ENCODE measurements around the gene MMS22L.

MMS22L gene

DNA sequence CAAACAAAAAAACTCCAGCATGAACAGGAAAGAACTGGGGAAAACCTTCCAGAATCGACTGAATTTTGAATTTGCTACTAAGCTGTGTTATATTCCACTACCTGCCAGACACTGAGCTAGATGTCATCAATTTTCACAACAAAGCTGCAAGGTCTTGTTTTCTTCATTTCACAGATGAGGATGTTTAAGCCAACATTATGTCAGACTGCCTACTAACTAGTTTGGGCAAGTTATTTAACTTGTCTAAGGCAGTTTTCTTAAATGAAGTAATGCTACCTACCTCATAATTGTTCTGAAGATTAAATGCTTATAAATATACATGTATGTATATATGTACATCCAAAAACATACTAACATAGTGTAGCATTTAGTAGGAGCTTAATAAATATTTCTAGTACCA lies 144.4 kb downstream of the MMS22L start:
- no peak for DNase-seq (ENCODE audit: low read depth in 2 of 2)

DNA sequence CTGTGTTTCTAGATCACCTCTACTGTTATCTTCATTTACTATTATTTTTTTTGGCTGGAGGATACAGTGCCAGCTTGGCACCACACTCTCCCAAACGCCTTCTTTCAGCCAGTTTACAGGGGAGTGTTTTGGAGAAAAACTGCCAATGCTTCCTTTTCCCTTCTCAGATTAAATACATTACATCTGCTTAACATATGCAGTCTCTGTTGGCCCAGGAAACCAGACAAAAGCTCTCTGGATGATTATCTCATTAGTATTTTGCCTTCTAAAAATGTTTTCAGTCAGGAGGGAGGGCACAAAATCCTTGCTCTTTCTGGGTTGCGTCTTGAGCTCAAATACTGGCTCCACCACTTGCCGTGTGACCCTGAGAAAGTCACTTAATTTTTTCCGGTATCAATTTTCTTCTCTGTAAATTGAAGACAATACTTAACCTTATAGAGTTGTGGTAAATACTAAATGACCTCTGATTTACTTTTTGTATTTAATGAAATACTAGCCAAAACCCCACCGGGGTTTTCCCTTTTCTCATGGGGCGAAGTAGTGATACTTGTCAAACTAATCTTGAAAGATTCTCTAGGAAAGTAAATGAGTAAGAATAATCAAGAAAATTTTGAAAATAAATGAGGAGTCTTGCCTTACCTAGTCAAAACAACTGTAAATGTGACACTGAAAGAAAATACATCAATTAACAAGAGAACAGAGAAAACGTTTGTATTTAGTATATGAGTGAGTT lies 146.2 kb downstream of the MMS22L start:
- no peak for DNase-seq (ENCODE audit: low read depth in 2 of 2)

DNA sequence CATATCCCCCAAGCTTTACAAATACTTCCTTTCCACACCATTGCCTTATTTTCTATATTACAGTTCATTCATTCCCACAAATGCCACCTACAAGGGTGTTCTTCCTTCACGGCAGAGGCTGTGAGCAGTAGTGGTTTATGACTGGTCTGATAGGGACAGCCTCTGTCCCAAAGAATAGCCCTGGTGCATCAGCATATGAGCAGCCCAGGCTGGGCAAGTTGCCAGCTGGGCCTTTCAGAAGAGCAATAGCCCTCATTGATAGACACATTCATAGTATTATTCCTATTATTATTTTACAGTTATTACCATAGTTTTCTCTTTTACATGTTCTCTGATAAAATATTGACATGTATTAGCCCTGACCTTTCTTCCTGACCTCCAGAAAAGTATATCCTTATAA lies 149.9 kb downstream of the MMS22L start:
- no peak for DNase-seq (ENCODE audit: low read depth in 2 of 2)

DNA sequence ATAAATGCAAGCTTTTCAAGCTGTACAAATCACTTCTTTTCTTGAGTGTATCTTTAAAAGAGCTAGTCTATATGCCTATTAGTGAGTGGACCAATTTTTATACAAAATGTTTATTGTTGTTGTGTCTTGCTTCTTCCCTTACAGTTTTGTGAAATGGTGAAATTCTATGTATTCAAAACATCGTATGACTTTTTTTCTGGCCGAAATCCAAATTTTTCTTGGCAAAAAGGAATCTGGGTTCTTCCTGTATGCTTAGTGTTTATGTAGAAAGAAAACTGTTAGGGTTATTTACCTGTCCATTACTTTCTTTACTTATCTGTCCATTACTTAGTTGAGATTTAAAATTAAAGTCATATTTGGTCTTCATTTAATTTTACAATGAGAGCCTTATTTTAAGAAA lies 153.9 kb downstream of the MMS22L start:
- DNase-seq (ENCODE audit: low read depth in 2 of 2), result no peak

DNA sequence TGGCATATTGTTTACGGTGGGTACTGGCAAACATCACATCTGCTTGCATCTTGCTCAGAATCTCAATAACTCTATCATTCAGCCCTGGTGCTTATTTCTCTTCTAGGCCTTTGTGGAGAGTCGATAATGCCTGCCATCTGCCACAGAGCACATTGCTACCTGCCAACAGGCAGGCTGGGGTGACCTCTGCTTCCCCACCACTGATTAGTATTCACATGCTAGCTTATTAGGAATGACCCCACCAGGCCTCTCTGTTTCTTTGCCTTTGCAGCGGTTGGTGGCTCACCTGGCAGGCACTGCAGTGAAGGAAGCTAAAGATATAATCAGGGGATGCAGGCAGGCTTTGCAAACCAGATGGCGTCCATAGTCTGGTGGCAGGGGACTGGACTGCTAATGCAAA lies 154.5 kb downstream of the MMS22L start:
- no peak for DNase-seq (ENCODE audit: low read depth in 2 of 2)

DNA sequence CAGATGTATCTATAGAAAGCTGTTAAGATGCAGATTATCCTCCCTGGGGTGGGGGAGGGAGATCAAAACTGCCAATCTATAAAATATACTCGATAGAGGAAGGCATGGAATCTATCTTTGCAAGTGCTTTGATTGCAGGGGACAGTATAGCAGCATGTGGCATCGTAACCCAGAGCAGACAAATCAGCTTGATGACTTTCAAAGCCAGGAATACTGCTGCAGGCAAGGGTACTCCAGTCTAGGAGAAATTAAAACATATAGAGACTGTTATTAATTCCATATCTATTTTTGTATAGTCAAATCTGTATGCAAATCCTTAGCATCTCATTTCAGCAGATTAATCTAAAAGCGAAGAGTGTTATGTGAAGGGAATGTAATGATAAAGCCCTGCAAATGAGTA lies 159.4 kb downstream of the MMS22L start:
- no peak for DNase-seq (ENCODE audit: low read depth in 2 of 2)

DNA sequence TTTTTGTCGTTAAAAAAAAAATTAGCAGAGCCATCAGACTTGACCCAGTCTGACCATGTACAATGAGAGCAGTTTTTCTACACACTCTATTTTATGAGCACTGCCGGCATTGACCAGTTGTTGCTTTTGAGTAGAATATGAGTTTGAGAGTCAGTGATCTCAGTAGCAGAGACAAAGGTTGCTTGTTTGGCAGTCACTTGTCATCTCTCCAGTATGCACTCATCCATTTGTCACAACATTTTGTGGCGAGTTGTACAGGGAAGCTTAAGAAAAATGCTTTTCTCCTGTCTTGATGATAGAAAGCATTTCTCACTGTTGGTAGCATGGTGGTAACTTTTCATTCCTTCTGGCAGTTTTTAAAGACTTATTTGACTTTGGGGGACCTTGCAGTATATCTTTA lies 159.9 kb downstream of the MMS22L start:
- no peak for DNase-seq (ENCODE audit: low read depth in 2 of 2)

DNA sequence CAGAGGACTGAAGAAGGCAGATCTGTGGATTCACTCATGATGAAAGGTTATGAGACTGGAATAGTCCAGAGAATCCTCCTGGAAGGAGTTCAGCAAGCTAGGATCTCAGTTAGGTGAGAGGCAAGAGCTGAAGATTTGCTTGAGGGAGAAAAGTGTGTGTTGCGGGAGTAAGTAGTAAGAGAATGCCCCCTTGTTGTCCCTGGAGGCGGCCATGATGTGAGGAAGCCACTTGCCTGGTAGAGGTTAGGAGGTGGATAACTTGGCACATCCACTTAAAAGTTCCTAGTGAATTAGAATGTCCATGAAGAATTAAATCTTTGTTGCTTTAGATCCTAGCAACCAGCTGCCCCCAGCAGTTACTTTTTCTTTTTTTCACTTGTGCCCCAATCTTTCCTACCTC lies 162.5 kb downstream of the MMS22L start:
- no peak for DNase-seq (ENCODE audit: low read depth in 2 of 2)

DNA sequence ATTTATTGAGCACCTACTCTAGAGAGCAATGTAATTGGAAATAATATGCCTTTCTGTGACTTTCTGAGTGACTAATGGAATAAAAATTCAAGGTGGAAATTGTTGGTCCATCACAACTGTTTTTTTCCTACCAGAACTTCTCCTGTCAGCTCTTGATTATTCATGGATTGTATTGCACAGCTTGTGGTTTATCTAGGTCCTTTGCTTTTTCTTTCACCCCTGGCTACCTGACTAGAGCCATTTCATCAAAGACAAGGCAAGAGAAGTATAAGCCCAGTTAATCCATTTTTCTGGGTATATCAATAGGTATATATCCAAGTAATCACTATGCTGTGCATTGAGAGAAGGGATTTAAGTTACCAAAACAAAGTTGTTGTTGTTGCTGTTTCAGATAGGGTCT lies 168.4 kb downstream of the MMS22L start:
- no peak for DNase-seq (ENCODE audit: low read depth in 2 of 2)

DNA sequence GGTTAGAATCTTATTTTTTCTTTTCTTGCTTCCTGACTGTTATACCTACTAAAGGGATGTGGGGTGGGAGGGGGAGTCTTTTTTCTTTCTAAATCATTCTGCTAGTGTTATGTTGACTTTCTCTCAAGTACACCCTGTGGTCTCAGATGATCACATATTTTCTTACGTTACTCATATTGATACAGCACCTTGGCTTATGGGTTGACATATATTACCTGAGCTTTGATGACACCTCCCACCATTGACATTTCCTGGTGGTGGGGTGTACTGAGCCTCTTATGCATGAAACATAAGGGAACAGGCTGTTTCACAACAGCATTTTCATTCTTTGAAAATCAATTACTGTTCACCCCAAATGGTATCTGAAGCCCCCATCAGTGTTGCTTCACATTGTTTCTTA lies 169.8 kb downstream of the MMS22L start:
- no peak for DNase-seq (ENCODE audit: low read depth in 2 of 2)

DNA sequence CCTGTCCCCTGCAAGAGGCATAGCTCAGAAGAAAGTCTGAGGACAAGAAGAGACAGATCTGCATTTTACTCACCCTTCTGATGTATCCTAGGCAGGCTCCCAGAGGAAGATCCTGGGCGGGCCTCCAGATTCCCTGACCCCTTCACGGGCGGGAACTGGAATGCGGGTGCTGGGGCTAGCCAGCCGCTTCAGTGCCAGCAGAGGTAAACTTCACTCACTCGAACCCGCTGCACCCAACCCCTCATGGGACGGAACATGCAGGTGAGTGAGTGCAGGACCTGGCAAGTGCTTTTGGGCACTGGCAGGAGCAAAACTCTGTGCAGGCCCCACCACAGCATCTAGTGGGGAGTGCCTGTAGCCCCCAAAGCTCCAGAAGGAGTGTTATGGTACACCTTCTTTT lies 171.8 kb downstream of the MMS22L start:
- no peak for DNase-seq (ENCODE audit: low read depth in 2 of 2)

DNA sequence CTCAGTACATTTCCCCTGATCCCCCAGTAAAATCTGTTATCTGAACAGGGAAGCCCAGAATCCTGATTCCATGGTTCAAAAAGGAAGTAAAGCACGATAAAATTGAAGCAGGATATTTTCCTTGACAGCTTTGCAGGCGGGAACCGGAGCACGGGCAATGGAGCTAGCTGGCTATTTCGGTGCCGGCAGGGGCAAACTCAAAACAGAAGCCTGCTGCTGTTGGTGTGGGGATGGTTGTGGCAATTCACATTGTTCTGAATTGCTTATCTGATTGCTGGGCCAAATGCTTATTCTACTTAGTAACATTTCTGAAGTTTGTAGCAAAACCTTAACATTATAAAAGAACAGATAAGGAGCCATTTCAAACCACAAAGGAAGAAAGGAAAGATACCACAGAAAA lies 172.4 kb downstream of the MMS22L start:
- DNase-seq (ENCODE audit: low read depth in 2 of 2), result no peak

DNA sequence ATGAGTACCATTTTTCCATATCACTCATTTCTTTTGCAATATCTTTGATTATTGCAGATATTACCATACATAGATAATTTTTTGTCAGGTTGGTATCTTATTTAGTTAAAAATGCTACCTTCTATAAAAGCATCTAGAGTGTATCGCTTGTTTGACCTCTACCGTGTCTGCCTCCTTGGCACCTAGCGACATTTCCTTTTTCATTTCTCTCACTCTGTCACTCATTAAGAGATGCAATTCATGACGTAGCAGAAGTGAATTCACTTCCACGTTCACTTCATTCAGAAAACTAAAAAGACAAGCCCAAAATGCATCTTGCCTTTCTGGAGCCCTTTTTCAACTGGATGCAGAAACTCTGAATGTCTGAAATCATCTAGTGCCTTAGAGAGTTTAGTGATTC lies 172.9 kb downstream of the MMS22L start:
- DNase-seq (ENCODE audit: low read depth in 2 of 2), result no peak

DNA sequence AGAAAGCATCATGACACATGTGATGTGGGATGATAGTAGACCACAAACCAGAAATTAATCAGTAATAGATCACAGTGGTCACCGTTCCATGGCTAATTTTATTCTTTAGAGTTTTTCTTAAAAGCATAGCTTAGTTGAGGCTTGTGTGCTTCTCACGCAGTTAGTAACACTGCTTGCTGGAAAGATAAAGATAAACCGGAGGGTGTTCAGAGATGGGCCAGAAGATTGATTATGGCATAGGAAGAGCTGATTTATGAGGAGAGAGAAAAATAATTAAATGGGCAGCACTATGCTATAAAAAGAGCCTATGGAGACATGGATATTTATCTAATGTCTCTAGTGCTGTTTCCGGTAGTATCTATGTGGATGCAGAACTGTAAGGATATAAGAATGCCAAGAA lies 173.6 kb downstream of the MMS22L start:
- DNase-seq (ENCODE audit: low read depth in 2 of 2), result no peak

DNA sequence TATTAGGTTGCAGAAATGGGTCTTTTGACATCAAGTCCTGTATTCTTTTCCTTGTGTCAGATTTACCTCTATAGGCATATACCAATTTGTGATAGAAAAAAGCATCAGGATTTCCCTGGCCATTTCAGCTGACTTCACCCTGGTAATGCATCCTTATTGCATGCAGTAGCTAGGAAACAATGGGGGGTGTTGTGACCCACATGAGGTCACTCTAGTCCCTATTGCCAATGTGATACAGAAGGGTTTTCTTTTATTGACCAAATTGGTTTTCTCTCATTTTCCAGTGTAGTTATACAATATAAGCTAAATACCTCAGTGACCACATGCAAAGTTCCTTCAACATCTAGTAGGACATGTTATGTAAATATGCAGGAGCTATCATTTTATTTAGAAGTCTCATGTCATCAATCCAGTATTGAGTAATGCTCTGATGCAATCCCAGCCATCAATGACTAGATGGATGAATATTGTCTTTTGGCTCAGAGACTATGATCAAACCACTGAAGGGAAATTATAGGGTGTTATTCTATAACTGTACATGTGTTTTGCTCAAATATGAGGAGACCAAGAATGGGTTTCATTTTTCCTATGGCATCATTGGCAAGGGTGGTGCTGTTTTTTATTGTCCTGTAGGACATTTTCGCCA lies 180.7 kb downstream of the MMS22L start:
- DNase-seq (ENCODE audit: low read depth in 2 of 2), result no peak

DNA sequence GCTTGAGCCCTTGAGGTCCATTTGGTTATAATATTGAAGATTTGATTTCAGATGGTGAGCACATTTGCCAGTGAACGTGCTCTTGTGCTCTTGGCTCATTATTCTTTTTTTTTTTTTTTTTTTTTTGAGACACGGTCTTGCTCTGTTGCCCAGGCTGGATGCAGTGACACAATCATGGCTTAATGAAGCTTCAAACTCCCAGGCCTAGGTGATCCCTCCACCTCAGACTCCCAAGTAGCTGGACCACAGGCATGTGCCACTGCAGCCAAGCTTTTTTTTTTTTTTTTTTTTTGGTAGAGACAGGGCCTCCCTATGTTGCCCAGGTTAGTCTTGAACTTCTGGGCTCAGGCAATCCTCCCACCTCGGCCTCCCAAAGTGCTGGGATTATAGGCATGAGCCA lies 182.3 kb downstream of the MMS22L start:
- no peak for DNase-seq (ENCODE audit: low read depth in 2 of 2)

DNA sequence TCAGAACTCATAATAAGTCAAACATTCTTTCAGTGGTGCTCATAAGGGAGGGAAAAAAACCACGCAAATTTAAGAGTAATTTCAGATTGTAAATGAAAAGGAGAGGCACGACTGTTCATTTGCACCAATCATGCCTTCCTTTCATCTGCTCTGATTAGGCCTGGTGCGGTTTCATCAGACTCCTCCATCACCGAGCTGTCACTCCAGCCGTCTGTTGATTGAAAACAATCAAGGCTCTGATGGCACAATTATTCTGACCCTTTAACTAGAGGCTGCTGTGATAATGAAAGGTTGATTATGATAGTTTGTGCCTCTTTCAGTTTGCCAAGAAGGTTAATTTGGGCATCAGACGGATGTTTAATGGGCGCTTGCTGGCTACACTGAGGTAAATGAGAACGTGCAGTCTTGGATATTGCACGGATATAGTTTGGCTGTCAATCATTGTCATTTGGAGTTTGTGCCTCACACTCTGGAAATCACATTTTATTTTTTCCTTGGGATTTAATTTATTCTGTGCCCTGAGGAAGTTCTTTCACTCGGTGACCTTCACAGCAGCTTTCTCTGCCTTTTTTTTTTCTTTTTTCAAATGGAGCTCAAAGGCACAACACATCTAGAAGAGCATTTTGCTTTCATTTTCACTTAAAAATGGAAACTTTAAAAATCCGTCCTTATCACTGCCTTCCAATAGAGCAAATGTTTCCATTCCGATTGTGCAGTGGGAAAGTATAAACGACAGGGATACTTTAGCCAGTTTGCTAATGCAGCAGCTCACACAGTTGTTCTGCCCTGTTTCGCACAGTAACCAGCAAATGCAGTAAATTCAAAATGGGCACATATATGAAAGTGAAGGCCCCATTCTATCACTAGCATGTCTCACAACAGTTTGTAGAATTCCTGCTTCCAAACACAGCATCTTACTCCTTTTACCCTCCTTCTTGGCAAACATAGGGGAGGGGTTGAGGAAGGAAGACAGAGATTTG lies 185.7 kb downstream of the MMS22L start:
- no peak for DNase-seq (ENCODE audit: low read depth in 2 of 2)

DNA sequence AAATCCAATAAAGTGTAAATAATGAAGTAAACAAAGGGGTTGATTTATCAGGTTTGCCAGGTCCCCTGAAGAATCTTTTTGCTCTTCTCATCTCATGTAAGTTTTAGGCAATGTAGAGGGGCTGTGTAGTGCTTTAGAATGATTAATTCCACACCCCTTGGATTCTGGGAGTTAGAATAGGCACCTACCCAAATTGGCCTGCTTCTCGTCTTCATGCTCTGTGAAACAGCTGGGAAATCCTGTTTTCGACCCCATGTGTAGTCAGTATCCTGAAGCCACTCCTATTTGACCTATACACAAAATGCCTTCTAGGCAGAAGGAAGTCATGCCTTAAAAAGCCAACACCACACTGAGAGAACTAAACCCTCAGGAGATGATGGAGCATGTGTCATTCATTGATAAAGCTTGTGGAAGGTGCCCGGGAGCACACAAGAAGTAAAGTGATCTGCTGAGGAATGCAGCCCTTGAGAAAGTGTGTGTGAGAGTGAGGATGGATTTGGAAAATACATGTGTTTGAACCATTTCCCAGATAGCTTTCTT lies 187.6 kb downstream of the MMS22L start:
- DNase-seq (ENCODE audit: low read depth in 2 of 2), result no peak

DNA sequence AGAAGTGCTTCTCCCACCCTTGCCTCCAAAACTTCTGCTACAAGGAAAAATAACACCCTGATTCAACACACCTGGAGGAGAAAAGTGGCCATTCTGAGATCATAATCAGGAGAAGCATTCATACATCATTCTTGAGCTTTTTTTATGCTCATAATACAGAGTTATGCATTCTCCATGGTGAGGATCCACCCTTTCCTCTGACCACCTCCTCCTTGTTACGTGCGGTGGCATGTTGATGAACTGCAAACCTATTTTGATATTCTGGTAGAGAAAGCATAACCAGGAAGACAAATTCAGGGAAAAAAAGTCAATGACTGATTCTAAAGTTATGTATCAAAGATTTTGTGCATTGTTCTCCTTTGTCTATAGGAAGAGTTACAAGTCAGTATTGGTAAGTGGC lies 188.6 kb downstream of the MMS22L start:
- DNase-seq (ENCODE audit: low read depth in 2 of 2), result no peak

DNA sequence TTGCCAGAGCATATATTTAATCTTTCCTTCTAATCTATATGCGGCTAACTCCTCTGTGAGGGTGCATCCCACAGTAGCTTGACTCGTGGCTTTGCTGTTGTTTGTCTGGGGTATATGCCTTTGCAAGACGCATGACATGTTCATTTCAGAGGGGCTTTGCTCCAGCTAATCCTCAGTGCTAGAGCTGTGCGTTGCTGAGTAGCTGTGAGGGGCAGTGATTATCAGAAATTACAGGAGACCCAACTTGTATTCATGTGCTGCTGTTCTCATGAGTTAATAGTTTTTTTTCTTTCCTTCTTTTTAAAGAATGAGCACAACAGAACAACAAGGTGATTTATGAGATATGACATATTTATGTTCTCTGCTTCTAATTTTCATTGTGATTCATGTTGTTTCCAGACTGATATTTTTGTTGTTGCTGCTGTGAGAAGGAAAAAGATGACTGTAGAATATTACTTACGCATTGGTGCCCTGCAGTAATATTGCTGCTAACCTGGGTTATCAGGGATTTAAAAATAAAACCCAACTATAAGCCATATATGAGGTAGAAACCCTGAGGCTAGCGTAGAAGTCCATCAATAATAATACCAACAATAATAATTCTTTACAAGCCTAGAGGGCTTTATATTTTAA lies 190.2 kb downstream of the MMS22L start:
- no peak for DNase-seq (ENCODE audit: low read depth in 2 of 2)
